HepG2 (cell line): ENCODE measurements around the gene VSTM4. TPM values are rescaled to one million over a fixed set of nuclear protein-coding genes. Genes with fewer than 3 reads are reported as not detected.

Source experiments
- MLXIP ChIP-seq: sonication (generic); formaldehyde crosslinking; IDR thresholded peaks from 2 replicates; pipeline ENCODE4 v1.9.0; 2021; ENCODE audit warnings: missing genetic modification reagents, borderline replicate concordance
- RAD51 ChIP-seq: fragments of 450-650 bp; IDR thresholded peaks from 2 replicates; pipeline ENCODE4 v1.6.1; 2016; ENCODE audit warnings: borderline replicate concordance
- SRSF9 ChIP-seq: fragments of 200-400 bp; formaldehyde crosslinking; IDR thresholded peaks from 2 replicates; pipeline ENCODE4 v1.6.1; 2018; ENCODE audit warnings: borderline replicate concordance, mild to moderate bottlenecking, low read depth, low read length; ENCODE audit not compliant: insufficient read depth, poor library complexity, severe bottlenecking
- TIGD3 ChIP-seq: sonication (generic); formaldehyde crosslinking; IDR thresholded peaks from 2 replicates; pipeline ENCODE4 v1.5.1; 2020; ENCODE audit warnings: mild to moderate bottlenecking, missing genetic modification reagents, borderline replicate concordance
- ZNF138 ChIP-seq: sonication (generic); formaldehyde crosslinking; IDR thresholded peaks from 2 replicates; pipeline ENCODE4 v1.5.0; 2020; ENCODE audit warnings: mild to moderate bottlenecking, low read depth, missing genetic modification reagents
- ZNF30 ChIP-seq: sonication (generic); formaldehyde crosslinking; IDR thresholded peaks from 2 replicates; pipeline ENCODE4 v1.5.0; 2020; ENCODE audit warnings: mild to moderate bottlenecking, missing genetic modification reagents
- ZNF460 ChIP-seq: sonication (generic); formaldehyde crosslinking; IDR thresholded peaks from 2 replicates; pipeline ENCODE4 v1.5.1; 2020; ENCODE audit warnings: missing genetic modification reagents, mild to moderate bottlenecking, borderline replicate concordance
- ZNF503 ChIP-seq: sonication (generic); formaldehyde crosslinking; IDR thresholded peaks from 2 replicates; pipeline ENCODE4 v1.4.0; 2020; ENCODE audit warnings: missing genetic modification reagents
- ZNF563 ChIP-seq: sonication (generic); formaldehyde crosslinking; IDR thresholded peaks from 2 replicates; pipeline ENCODE4 v1.8.0; 2022; ENCODE audit warnings: mild to moderate bottlenecking, moderate library complexity, missing genetic modification reagents
- ZNF652 ChIP-seq: IDR thresholded peaks from 2 replicates; pipeline ENCODE4 v1.6.1; 2016; ENCODE audit warnings: low read depth, borderline replicate concordance
- ZNF800 ChIP-seq: sonication (generic); formaldehyde crosslinking; IDR thresholded peaks from 2 replicates; pipeline ENCODE4 v1.4.0; 2020; ENCODE audit warnings: missing genetic modification reagents
- ZSCAN5A ChIP-seq: sonication (generic); formaldehyde crosslinking; IDR thresholded peaks from 2 replicates; pipeline ENCODE4 v1.8.0; 2022; ENCODE audit warnings: mild to moderate bottlenecking, missing genetic modification reagents, borderline replicate concordance
- polyA plus RNA-seq, 8 experiments: library from polyadenylated mRNA; depleted of rRNA in 3 of 8; stranded (reverse) in 7 of 8; unstranded in 1 of 8; fragments of >200 nt; fragmentation: Illumina TruSeq in 4 of 8; extraction: Trizol in 4 of 8; gene quantifications; 2 replicates each; pipeline versions ENCODE4 v1.2.1 to v1.2.3, GENCODE V29; 2011 to 2016; ENCODE audit warnings: low read depth in 4 of 8, missing spikeins in 1 of 8, mixed read lengths in 1 of 8; ENCODE audit not compliant: insufficient read depth in 1 of 8
- total RNA-seq, 5 experiments: library from RNA; depleted of rRNA; stranded (reverse); fragments of >200 nt; fragmentation: Illumina TruSeq; extraction: Trizol; gene quantifications; 2 replicates each; pipeline ENCODE4 v1.2.3, GENCODE V29; 2016; ENCODE audit warnings: low read depth in 1 of 5

Gene VSTM4
- total and polyA plus RNA-seq, 2 of the 13 experiments (the other 11 are each of a cell fraction or from before 2014, with no cell fraction given), result not detected

GRCh38 chr10:49136525-49136924 lies 21.2 kb upstream of the VSTM4 start (continued):
- TF ChIP-seq MLXIP (CRISPR knock-in tag), result no peak
- TF ChIP-seq ZNF30 (CRISPR knock-in tag), result no peak
- no peak for TF ChIP-seq ZNF138 (CRISPR knock-in tag)
- no peak for TF ChIP-seq ZNF563 (CRISPR knock-in tag)
- TF ChIP-seq ZSCAN5A (CRISPR knock-in tag), result no peak
- no peak for TF ChIP-seq ZNF800 (CRISPR knock-in tag)
- no peak for TF ChIP-seq ZNF652 (CRISPR knock-in tag)
- TF ChIP-seq ZNF503, result no peak
- TF ChIP-seq ZNF460 (CRISPR knock-in tag), result no peak
- no peak for TF ChIP-seq RAD51
- TF ChIP-seq TIGD3 (CRISPR knock-in tag), result no peak
- TF ChIP-seq SRSF9, result no peak
